GM12873 (cell line): ENCODE measurements around the gene SPATA21.

Source experiments
- TF ChIP-seq, protein P1 (sequence below): IDR thresholded peaks from 2 replicates; pipeline ENCODE4 v1.5.1; 2012; ENCODE audit warnings: low read depth, mild to moderate bottlenecking, moderate library complexity, low read length, control low read depth; ENCODE audit not compliant: insufficient read depth; ENCODE audit errors: missing control alignments

The SPATA21 gene

DNA sequence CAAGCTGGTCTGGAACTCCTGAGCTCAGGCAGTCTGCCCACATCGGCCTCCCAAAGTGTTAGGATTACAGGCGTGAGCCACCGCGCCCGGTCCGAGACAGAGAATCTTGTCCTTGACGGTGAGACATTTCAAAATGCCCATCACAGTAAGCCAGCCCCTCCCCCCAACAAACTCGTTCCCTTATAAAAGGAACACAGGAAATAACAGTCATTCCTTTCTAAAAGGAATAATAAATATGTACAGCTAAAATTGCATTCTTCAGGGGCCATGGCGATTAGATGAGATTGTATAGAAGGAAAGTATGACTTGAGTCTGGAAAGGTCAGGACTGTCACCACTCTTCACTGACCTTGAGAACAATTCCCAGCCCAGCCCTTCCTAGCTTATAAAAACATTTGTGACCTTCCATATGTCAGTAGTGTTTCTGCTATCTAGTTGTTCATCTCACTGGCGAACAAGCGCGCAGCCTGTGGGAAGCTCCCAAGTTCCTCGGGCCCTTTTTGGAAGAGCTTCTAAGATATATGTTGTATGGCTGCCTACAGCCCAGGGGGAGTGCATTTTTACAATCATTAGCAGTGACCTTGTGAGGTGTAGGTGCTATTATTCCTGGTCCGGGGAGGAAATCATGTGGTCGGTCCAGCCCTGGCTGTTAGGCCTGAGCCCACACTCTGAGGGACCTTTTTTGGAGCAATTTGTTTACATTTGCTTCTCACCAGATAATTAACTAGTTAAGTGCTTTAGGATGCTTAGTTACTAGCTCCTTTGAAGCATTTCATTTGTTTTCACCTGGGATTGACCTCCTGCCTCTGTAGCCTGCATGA is 61.5 kb downstream of the SPATA21 start:
- TF ChIP-seq, protein P1, sequence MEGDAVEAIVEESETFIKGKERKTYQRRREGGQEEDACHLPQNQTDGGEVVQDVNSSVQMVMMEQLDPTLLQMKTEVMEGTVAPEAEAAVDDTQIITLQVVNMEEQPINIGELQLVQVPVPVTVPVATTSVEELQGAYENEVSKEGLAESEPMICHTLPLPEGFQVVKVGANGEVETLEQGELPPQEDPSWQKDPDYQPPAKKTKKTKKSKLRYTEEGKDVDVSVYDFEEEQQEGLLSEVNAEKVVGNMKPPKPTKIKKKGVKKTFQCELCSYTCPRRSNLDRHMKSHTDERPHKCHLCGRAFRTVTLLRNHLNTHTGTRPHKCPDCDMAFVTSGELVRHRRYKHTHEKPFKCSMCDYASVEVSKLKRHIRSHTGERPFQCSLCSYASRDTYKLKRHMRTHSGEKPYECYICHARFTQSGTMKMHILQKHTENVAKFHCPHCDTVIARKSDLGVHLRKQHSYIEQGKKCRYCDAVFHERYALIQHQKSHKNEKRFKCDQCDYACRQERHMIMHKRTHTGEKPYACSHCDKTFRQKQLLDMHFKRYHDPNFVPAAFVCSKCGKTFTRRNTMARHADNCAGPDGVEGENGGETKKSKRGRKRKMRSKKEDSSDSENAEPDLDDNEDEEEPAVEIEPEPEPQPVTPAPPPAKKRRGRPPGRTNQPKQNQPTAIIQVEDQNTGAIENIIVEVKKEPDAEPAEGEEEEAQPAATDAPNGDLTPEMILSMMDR, result no peak

DNA sequence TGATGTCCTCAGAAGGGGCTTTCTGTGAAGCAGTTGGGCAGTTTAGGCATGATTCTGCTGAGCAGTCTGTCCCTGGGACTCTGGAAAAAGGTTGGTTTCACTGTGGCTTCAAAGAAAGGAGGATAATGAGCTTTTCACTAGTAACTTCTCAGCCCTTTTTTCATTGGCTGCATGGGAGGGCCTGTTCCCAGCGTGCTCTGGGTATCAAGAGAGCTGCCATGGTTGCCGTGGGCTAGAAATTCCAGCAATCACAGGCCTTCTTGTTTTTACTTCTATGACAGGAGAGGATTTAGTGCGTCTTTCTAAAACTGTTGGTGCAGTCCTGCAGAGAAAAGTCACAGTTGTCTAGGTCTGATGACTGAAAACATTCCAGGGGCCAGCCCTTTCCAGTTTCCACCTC is 63.0 kb downstream of the SPATA21 start:
- TF ChIP-seq, protein P1, result no peak

DNA sequence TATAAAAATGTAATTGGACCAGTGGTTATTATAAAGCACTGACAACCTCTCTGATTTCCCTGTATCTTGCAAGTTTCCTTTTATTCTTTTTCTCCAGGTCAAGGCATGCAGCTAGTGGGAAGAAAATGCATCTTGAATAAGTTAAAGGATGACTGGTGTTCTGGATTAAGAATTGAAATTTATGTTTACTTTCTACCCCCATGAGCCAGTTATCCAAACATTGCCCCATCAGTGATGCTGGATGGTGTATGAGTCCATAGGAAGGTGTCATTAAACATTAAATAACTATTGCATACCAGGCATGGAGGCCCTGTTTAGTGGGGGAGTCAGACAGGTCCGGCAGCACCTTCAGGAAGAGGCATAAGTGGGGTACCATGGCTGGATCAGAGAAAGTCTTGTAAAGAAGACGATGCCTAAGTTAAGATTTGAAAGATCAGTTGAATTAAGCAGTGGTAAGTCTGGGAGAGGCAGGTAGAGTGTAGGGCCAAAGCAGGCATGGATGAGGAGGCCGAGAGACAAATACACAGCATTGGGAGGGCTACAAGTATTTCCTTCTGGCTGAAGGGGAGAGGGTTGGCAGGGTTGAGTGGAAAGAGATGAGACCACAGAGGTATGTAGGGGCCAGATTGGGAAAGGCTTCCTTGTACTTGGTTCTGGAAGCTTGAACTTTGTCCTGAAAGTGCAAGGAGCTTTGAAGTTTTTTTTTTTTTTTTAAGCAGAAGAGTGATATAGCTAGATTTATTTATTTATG is 64.5 kb downstream of the SPATA21 start:
- TF ChIP-seq, protein P1, result no peak

DNA sequence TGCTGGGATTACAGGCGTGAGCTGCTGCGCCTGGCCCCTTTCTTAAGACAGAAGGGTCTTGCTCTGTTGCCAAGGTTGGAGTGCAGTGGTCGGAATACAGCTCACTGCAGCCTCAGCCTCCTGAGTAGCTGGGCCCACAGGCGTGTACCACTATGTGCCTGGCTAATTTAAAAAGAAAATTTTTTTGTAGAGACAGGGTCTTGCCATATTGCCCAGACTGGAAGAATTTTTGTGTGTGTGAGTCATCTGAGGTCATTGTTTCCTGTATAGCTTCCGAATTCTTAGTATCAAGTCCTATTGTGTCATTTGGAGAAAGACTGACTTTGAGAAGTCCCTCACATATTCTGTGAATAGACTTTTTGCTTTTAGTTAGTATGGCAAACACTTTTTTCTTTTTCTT is 65.5 kb downstream of the SPATA21 start:
- TF ChIP-seq, protein P1, result no peak

DNA sequence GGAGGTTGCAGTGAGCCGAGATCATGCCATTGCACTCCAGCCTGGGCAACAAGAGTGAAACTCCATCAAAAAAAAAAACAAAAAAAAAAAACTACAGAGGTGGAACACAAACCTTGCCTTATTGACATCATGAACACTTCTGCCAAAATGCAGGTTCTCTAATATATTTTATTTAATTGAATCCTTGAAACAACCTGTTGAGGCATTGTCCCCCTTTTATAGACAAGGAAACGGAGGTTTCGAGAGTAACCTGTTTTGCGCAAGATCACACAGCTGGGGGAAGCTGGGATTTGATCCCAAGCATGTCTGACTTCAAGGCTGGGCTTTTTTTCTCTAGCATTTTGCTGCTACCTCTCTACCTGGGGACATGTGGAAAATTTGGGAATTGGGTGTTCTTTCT is 67.4 kb downstream of the SPATA21 start:
- TF ChIP-seq, protein P1, result no peak

DNA sequence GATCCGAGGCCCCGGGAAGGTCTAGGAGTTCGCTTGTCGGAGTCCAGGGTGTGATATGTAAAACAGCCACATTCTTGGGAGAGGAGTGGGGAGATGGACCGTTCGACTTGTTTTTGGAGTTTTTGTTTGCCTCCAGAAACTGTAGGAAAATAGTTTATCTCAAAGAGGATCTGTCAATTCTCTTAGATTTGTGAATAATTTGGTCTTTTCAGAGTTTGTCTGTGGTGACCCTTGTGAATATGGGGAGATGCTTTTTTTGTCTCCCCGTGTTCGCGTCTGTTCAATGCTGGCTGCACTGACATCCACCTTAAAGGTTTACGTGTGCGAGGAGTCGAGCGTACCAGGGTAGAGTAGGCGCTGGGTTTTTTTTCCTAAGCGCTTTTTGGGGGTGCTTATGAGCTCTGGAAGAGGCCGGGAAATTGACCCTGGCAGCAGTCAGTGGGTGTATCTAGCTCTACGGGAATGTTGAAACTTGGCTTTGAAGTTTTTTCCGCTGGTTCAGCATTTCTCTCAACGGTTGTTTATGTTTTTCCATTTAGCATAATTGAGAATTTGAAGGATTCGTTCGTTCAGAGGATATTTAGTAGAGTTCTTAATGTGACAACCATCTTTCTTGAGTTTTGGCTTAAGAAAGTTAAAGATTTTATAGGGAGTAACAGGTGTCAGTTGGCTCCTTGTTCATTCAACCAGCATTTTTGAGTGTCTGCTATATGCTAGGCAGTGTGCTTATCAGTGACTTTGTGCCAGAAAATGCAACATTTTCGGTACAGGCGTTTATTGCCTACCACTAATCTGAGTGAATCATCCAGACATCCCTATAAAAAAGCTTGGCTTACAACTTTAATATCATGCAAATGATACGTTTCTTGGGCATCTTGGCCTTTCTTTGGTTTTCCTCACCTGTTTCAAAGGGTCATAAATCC is 69.0 kb downstream of the SPATA21 start:
- TF ChIP-seq, protein P1, result no peak
